ENCODE data around the gene STT3B.

DNA sequence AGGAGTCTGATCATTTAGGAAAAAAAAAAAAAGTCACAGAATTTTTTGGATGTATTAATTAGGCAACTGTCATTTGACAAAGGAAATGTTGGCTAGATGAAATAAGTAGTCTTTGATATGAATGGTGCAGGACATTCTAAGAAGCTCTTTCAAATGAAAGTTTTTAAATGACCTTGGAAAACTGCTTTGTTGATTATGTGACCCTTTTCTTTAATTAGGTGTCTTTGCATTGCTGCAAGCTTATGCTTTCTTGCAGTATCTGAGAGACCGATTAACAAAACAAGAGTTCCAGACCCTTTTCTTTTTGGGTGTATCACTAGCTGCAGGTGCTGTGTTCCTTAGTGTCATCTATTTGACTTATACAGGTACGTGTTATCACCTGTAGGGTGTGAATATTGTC lies 84.0 kb downstream of the STT3B start:
- TF ChIP-seq, protein P1, sequence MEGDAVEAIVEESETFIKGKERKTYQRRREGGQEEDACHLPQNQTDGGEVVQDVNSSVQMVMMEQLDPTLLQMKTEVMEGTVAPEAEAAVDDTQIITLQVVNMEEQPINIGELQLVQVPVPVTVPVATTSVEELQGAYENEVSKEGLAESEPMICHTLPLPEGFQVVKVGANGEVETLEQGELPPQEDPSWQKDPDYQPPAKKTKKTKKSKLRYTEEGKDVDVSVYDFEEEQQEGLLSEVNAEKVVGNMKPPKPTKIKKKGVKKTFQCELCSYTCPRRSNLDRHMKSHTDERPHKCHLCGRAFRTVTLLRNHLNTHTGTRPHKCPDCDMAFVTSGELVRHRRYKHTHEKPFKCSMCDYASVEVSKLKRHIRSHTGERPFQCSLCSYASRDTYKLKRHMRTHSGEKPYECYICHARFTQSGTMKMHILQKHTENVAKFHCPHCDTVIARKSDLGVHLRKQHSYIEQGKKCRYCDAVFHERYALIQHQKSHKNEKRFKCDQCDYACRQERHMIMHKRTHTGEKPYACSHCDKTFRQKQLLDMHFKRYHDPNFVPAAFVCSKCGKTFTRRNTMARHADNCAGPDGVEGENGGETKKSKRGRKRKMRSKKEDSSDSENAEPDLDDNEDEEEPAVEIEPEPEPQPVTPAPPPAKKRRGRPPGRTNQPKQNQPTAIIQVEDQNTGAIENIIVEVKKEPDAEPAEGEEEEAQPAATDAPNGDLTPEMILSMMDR (conservative IDR thresholded peaks at IDR 0.05; ENCODE audit: low read depth, low read length): no peak
- TF ChIP-seq RFX5 (IDR thresholded peaks at IDR 0.05; ENCODE audit: low read depth, low read length) (no peak), POLR2A (IDR thresholded peaks at IDR 0.05; ENCODE audit: low read depth, low read length) (no peak), FOS (IDR thresholded peaks at IDR 0.05; ENCODE audit: low read depth, low read length) (no peak), RCOR1 (IDR thresholded peaks at IDR 0.05; ENCODE audit: insufficient replicate concordance, low read length) (no peak), USF2 (IDR thresholded peaks at IDR 0.05; ENCODE audit: low read depth, low read length) (no peak)
- TF ChIP-seq, protein P2, sequence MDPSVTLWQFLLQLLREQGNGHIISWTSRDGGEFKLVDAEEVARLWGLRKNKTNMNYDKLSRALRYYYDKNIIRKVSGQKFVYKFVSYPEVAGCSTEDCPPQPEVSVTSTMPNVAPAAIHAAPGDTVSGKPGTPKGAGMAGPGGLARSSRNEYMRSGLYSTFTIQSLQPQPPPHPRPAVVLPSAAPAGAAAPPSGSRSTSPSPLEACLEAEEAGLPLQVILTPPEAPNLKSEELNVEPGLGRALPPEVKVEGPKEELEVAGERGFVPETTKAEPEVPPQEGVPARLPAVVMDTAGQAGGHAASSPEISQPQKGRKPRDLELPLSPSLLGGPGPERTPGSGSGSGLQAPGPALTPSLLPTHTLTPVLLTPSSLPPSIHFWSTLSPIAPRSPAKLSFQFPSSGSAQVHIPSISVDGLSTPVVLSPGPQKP (IDR thresholded peaks at IDR 0.05; ENCODE audit: borderline replicate concordance, low read depth, low read length): no peak
